ENCODE measurements around the gene UCP2.

Gene UCP2

GRCh38 chr11:73969091-73969490, 13.6 kb downstream of the UCP2 start:
- DNase-seq, result peak in 1 of 2 donors; percentile 24

- peak in 1 of 2 donors; percentile 26 for DNase-seq
These were observed 14.2 kb downstream of the UCP2 start for GRCh38 chr11:73968356-73968966.

GRCh38 chr11:73965764-73966121, 16.9 kb downstream of the UCP2 start:
- no peak for DNase-seq

- DNase-seq, result peak in 1 of 2 donors; percentile 4
These were observed 17.4 kb downstream of the UCP2 start for GRCh38 chr11:73965076-73965763.

- no peak for DNase-seq
These were observed 18.8 kb downstream of the UCP2 start for GRCh38 chr11:73963861-73964260.

- no peak for DNase-seq
These were observed 20.4 kb downstream of the UCP2 start for GRCh38 chr11:73962101-73962705.

- no peak for DNase-seq
These were observed 21.3 kb downstream of the UCP2 start for GRCh38 chr11:73961321-73961720.

GRCh38 chr11:73958521-73959141, 24.0 kb downstream of the UCP2 start:
- DNase-seq, result no peak

- DNase-seq, result no peak
These were observed 24.8 kb downstream of the UCP2 start for GRCh38 chr11:73957654-73958361.

GRCh38 chr11:73956876-73957653, 25.6 kb downstream of the UCP2 start:
- no peak for DNase-seq

GRCh38 chr11:73951797-73952196, 30.8 kb downstream of the UCP2 start:
- DNase-seq, result no peak

- DNase-seq, result peak; percentile 26 to 30
These were observed 31.6 kb downstream of the UCP2 start, which contains the start of gene DNAJB13 for GRCh38 chr11:73950869-73951710. DNAJB13 (plus strand) TSS chr11:73951026; CDS start chr11:73951070, 44 bp downstream.

GRCh38 chr11:73949912-73950311, 32.7 kb downstream of the UCP2 start:
- no peak for DNase-seq

- DNase-seq, result no peak
These were observed 33.4 kb downstream of the UCP2 start for GRCh38 chr11:73949246-73949645.

GRCh38 chr11:73946798-73947458, 35.7 kb downstream of the UCP2 start:
- no peak for DNase-seq

GRCh38 chr11:73945396-73945795, 37.2 kb downstream of the UCP2 start:
- no peak for DNase-seq

GRCh38 chr11:73944901-73945300, 37.7 kb downstream of the UCP2 start:
- no peak for DNase-seq

- no peak for DNase-seq
These were observed 38.6 kb downstream of the UCP2 start for GRCh38 chr11:73944085-73944484.

- no peak for DNase-seq
These were observed 40.6 kb downstream of the UCP2 start for GRCh38 chr11:73942010-73942409.

- DNase-seq, result no peak
These were observed 41.7 kb downstream of the UCP2 start for GRCh38 chr11:73940801-73941570.
